Liver (tissue), 9 donors: ENCODE results near the gene ACIN1. TPM values are rescaled to one million over a fixed set of nuclear protein-coding genes. Genes with fewer than 3 reads are reported as not detected.
A peak's percentile ranks its signal among the peaks of the same experiment; 100 is the strongest.

ENCODE experiments used
- DNase-seq: peaks from one replicate; pipeline ENCODE4 v3.0.0-alpha.2; 2017; ENCODE audit warnings: low spot score
- H3K27ac ChIP-seq, 2 donors: one replicate each; pipeline ENCODE4 v1.7.0; 2013; ENCODE audit warnings: inconsistent platforms in 2 of 2, low read length in 2 of 2, control low read depth in 1 of 2, low read depth in 1 of 2, mild to moderate bottlenecking in 1 of 2
- H3K27me3 ChIP-seq, 4 donors: one replicate each; pipeline versions ENCODE4 v1.6.1 to v1.7.0; 2013; ENCODE audit warnings: low read length in 3 of 4, inconsistent platforms in 1 of 4, mild to moderate bottlenecking in 1 of 4, moderate library complexity in 1 of 4; ENCODE audit not compliant: control insufficient read depth in 4 of 4, insufficient read depth in 4 of 4
- H3K36me3 ChIP-seq, 4 donors: one replicate each; pipeline versions ENCODE4 v1.6.1 to v1.7.0; 2013; ENCODE audit warnings: low read length in 3 of 4, mild to moderate bottlenecking in 3 of 4, low read depth in 1 of 4, moderate library complexity in 1 of 4; ENCODE audit not compliant: control insufficient read depth in 4 of 4, insufficient read depth in 3 of 4
- H3K4me1 ChIP-seq, 4 donors: one replicate each; pipeline versions ENCODE4 v1.6.1 to v1.7.0; 2013; ENCODE audit warnings: low read length in 3 of 4, mild to moderate bottlenecking in 3 of 4, moderate library complexity in 1 of 4; ENCODE audit not compliant: control insufficient read depth in 4 of 4, insufficient read depth in 4 of 4
- H3K4me3 ChIP-seq, 3 donors: one replicate each; pipeline versions ENCODE4 v1.6.1 to v1.7.0; 2013; ENCODE audit warnings: low read length in 3 of 3, control low read depth in 1 of 3, low read depth in 1 of 3, mild to moderate bottlenecking in 1 of 3
- H3K9ac ChIP-seq, 2 donors: one replicate each; pipeline ENCODE4 v1.7.0; 2013; ENCODE audit warnings: low read length in 2 of 2, mild to moderate bottlenecking in 2 of 2, moderate library complexity in 2 of 2, control low read depth in 1 of 2, low read depth in 1 of 2
- H3K9me3 ChIP-seq, 4 donors: one replicate each; pipeline versions ENCODE4 v1.6.1 to v1.7.0; 2013; ENCODE audit warnings: low read length in 3 of 4; ENCODE audit not compliant: control insufficient read depth in 4 of 4
- ATF3 ChIP-seq: IDR thresholded peaks from 2 replicates; pipeline ENCODE4 v1.6.1; 2016; ENCODE audit warnings: antibody characterized with exemption
- FOXA1 ChIP-seq: IDR thresholded peaks from 2 replicates; pipeline ENCODE4 v1.6.1; 2016; ENCODE audit warnings: antibody characterized with exemption
- FOXA2 ChIP-seq: IDR thresholded peaks from 2 replicates; pipeline ENCODE4 v1.6.1; 2016; ENCODE audit warnings: antibody characterized with exemption
- JUND ChIP-seq, 2 donors: IDR thresholded peaks; 2 replicates each; pipeline ENCODE4 v1.6.1; 2016; ENCODE audit warnings: antibody characterized with exemption in 2 of 2
- RXRA ChIP-seq, 2 donors: IDR thresholded peaks; 2 replicates each; pipeline ENCODE4 v1.6.1; 2017 to 2018; ENCODE audit warnings: antibody characterized with exemption in 2 of 2, mild to moderate bottlenecking in 1 of 2
- TAF1 ChIP-seq: conservative IDR thresholded peaks from 2 replicates; pipeline ENCODE4 v1.6.1; 2016; ENCODE audit warnings: antibody characterized with exemption, mild to moderate bottlenecking
- YY1 ChIP-seq: IDR thresholded peaks from 2 replicates; pipeline ENCODE4 v1.6.1; 2016; ENCODE audit warnings: antibody characterized with exemption, mild to moderate bottlenecking
- ZBTB33 ChIP-seq: IDR thresholded peaks from 2 replicates; pipeline ENCODE4 v1.6.1; 2016; ENCODE audit warnings: antibody characterized with exemption
- WGBS: extraction: QIAGEN DNeasy Blood & Tissue Kit; methylation state at CpG from one replicate; pipeline ENCODE4 v1.1.7; 2013; 5-methylcytosine and 5-hydroxymethylcytosine counted together
- polyA plus RNA-seq, 2 donors: library from polyadenylated mRNA; stranded (reverse) in 1 of 2; unstranded in 1 of 2; fragments of 200-250 nt in 1 of 2; fragments of >200 nt in 1 of 2; fragmentation: Nextera tagmentation in 1 of 2; extraction: Ambion mirVana in 1 of 2; gene quantifications; one replicate each; pipeline versions ENCODE4 v1.2.1 to v1.2.3, GENCODE V29; 2013 to 2015
- total RNA-seq, 2 donors: library from RNA; depleted of rRNA; stranded (reverse); fragments of >200 nt; gene quantifications; one replicate each; pipeline ENCODE4 v1.2.3, GENCODE V29; 2014
- TF ChIP-seq, protein P1 (sequence below): fragments of 150-350 bp; IDR thresholded peaks from 2 replicates; pipeline ENCODE4 v1.5.1; 2017; ENCODE audit warnings: improper control_type of control experiment, low read depth, low read length; ENCODE audit not compliant: missing input control
- TF ChIP-seq, protein P2 (sequence below): IDR thresholded peaks from 2 replicates; pipeline ENCODE4 v1.6.1; 2016; ENCODE audit warnings: antibody characterized with exemption
- donor health status: healthy.
- donor health status: healthy.
- donor health status: healthy.
- donor health status: healthy.
- donor health status: healthy.

Gene ACIN1
- total and polyA plus RNA-seq, 4 donors, result 8.1 to 50.6 (median 37.1) TPM

GRCh38 chr14:23040100-23040499 is 54.8 kb downstream of the ACIN1 start:
- TF ChIP-seq RXRA (IDR thresholded peaks at IDR 0.05), result no peak
- TF ChIP-seq ZBTB33, result no peak
- TF ChIP-seq ATF3, result no peak
- H3K9ac ChIP-seq, result no peak overlapping the region
- H3K4me3 ChIP-seq, result no peak overlapping the region
- H3K4me1 ChIP-seq, result peaks cover 0 to 3% (median 0%) of the 10 kb centered on the region in 4 donors
- DNase-seq, result no peak
- no peaks in the 10 kb centered on the region for H3K36me3 ChIP-seq
- 89% methylated on average over 4 of the region's 4 CpGs for WGBS
- H3K27me3 ChIP-seq, result no peaks in the 10 kb centered on the region
- no peak overlapping the region for H3K27ac ChIP-seq
- no peaks in the 10 kb centered on the region for H3K9me3 ChIP-seq

- no peak overlapping the region for H3K9ac ChIP-seq
- peaks cover 5 to 12% (median 8%) of the 10 kb centered on the region in 4 donors for H3K4me1 ChIP-seq
- H3K9me3 ChIP-seq, result no peaks in the 10 kb centered on the region
- peaks cover 6 to 16% (median 12%) of the 10 kb centered on the region in 4 donors for H3K36me3 ChIP-seq
- DNase-seq, result no peak
- no peak for TF ChIP-seq FOXA2
- TF ChIP-seq FOXA1, result no peak
- TF ChIP-seq, protein P1, sequence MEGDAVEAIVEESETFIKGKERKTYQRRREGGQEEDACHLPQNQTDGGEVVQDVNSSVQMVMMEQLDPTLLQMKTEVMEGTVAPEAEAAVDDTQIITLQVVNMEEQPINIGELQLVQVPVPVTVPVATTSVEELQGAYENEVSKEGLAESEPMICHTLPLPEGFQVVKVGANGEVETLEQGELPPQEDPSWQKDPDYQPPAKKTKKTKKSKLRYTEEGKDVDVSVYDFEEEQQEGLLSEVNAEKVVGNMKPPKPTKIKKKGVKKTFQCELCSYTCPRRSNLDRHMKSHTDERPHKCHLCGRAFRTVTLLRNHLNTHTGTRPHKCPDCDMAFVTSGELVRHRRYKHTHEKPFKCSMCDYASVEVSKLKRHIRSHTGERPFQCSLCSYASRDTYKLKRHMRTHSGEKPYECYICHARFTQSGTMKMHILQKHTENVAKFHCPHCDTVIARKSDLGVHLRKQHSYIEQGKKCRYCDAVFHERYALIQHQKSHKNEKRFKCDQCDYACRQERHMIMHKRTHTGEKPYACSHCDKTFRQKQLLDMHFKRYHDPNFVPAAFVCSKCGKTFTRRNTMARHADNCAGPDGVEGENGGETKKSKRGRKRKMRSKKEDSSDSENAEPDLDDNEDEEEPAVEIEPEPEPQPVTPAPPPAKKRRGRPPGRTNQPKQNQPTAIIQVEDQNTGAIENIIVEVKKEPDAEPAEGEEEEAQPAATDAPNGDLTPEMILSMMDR, result peak; percentile 22
- TF ChIP-seq TAF1, result no peak
- peak; percentile 77 for TF ChIP-seq YY1
- TF ChIP-seq JUND (IDR thresholded peaks at IDR 0.05), result no peak
- TF ChIP-seq, protein P2, sequence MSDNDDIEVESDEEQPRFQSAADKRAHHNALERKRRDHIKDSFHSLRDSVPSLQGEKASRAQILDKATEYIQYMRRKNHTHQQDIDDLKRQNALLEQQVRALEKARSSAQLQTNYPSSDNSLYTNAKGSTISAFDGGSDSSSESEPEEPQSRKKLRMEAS, result no peak
- no peak for TF ChIP-seq ATF3
- TF ChIP-seq ZBTB33, result no peak
- TF ChIP-seq RXRA (IDR thresholded peaks at IDR 0.05), result no peak
- H3K27me3 ChIP-seq, result no peaks in the 10 kb centered on the region
- peak overlapping the region; percentile 91 to 95 for H3K27ac ChIP-seq
- peak overlapping the region in 2 of 3 donors; percentile 83 to 91 for H3K4me3 ChIP-seq
- 72% methylated on average over 14 of the region's 14 CpGs for WGBS
Measured at GRCh38 chr14:23035303-23036144, 59.4 kb downstream of the ACIN1 start.
